Central memory CD8-positive, alpha-beta T cell (primary cell): ENCODE results near the gene MGA.

Source experiments
- ATAC-seq: fragments of 150-1000 bp; cut with Tn5 transposase; replicated peaks from 2 replicates; pipeline ENCODE4 v1.10.0; 2022; ENCODE audit warnings: mild to moderate bottlenecking, moderate FRiP score, moderate number of reproducible peaks; ENCODE audit not compliant: poor library complexity, severe bottlenecking; ENCODE audit errors: extremely low read depth
- DNase-seq, 2 donors: peaks; one replicate each; pipeline ENCODE4 v3.0.0; 2021; ENCODE audit warnings: low spot score in 2 of 2
- H3K27ac Mint-ChIP-seq: one replicate; pipeline ENCODE4 v1.8.0; 2022; ENCODE audit warnings: low read depth, mild to moderate bottlenecking, moderate library complexity, mixed read lengths
- H3K27me3 Mint-ChIP-seq: one replicate; pipeline ENCODE4 v1.8.0; 2022; ENCODE audit warnings: mixed read lengths
- H3K36me3 Mint-ChIP-seq: one replicate; pipeline ENCODE4 v1.8.0; 2022; ENCODE audit warnings: mild to moderate bottlenecking, moderate library complexity, mixed read lengths; ENCODE audit not compliant: insufficient read depth
- H3K4me1 Mint-ChIP-seq: one replicate; pipeline ENCODE4 v1.8.0; 2022; ENCODE audit warnings: mixed read lengths
- H3K4me3 Mint-ChIP-seq: one replicate; pipeline ENCODE4 v1.8.0; 2022; ENCODE audit warnings: mild to moderate bottlenecking, moderate library complexity, mixed read lengths
- H3K9me3 Mint-ChIP-seq: one replicate; pipeline ENCODE4 v1.8.0; 2022; ENCODE audit warnings: mixed read lengths

MGA gene

GRCh38 chr15:41661518-41662225 lies 1.5 kb downstream of the MGA start:
- Mint-ChIP-seq H3K9me3 (no peaks in the 10 kb centered on the region), H3K27ac (peak overlapping the region; percentile 93), H3K4me3 (peak overlapping the region; percentile 82), H3K36me3 (peaks cover 17% of the 10 kb centered on the region), H3K27me3 (no peaks in the 10 kb centered on the region), H3K4me1 (peaks cover 43% of the 10 kb centered on the region)
- ATAC-seq (peak; percentile 18), DNase-seq (peak; percentile 49 to 60)

GRCh38 chr15:41666353-41666920 lies 6.2 kb downstream of the MGA start:
- peaks cover 43% of the 10 kb centered on the region for H3K4me1 Mint-ChIP-seq
- H3K9me3 Mint-ChIP-seq, result no peaks in the 10 kb centered on the region
- DNase-seq, result no peak
- no peak for ATAC-seq
- no peak overlapping the region for H3K4me3 Mint-ChIP-seq
- peaks cover 8% of the 10 kb centered on the region for H3K36me3 Mint-ChIP-seq
- no peaks in the 10 kb centered on the region for H3K27me3 Mint-ChIP-seq
- H3K27ac Mint-ChIP-seq, result no peak overlapping the region

GRCh38 chr15:41669701-41670100 lies 9.5 kb downstream of the MGA start:
- peaks cover 38% of the 10 kb centered on the region for H3K4me1 Mint-ChIP-seq
- H3K4me3 Mint-ChIP-seq, result no peak overlapping the region
- H3K27ac Mint-ChIP-seq, result no peak overlapping the region
- H3K36me3 Mint-ChIP-seq, result peaks cover 16% of the 10 kb centered on the region
- no peak for DNase-seq
- H3K27me3 Mint-ChIP-seq, result no peaks in the 10 kb centered on the region
- ATAC-seq, result no peak
- no peaks in the 10 kb centered on the region for H3K9me3 Mint-ChIP-seq

GRCh38 chr15:41671656-41672648 lies 11.7 kb downstream of the MGA start:
- H3K27ac Mint-ChIP-seq, result peak overlapping the region; percentile 20
- DNase-seq, result no peak
- H3K36me3 Mint-ChIP-seq, result peaks cover 20% of the 10 kb centered on the region
- no peak for ATAC-seq
- no peaks in the 10 kb centered on the region for H3K9me3 Mint-ChIP-seq
- H3K27me3 Mint-ChIP-seq, result no peaks in the 10 kb centered on the region
- H3K4me3 Mint-ChIP-seq, result no peak overlapping the region
- H3K4me1 Mint-ChIP-seq, result peaks cover 40% of the 10 kb centered on the region

- Mint-ChIP-seq H3K27ac (peak overlapping the region; percentile 11), H3K36me3 (peaks cover 23% of the 10 kb centered on the region), H3K4me1 (peaks cover 48% of the 10 kb centered on the region), H3K9me3 (no peaks in the 10 kb centered on the region), H3K27me3 (no peaks in the 10 kb centered on the region), H3K4me3 (no peak overlapping the region)
- DNase-seq (no peak), ATAC-seq (no peak)
These were observed 15.1 kb downstream of the MGA start for GRCh38 chr15:41675337-41675736.

- H3K36me3 Mint-ChIP-seq, result peaks cover 13% of the 10 kb centered on the region
- H3K9me3 Mint-ChIP-seq, result no peaks in the 10 kb centered on the region
- no peak for DNase-seq
- H3K4me3 Mint-ChIP-seq, result peak overlapping the region; percentile 23
- peaks cover 51% of the 10 kb centered on the region for H3K4me1 Mint-ChIP-seq
- H3K27ac Mint-ChIP-seq, result no peak overlapping the region
- ATAC-seq, result no peak
- H3K27me3 Mint-ChIP-seq, result no peaks in the 10 kb centered on the region
These were observed 18.5 kb downstream of the MGA start for GRCh38 chr15:41678742-41679141.

GRCh38 chr15:41683955-41684354 lies 23.8 kb downstream of the MGA start:
- no peak overlapping the region for H3K4me3 Mint-ChIP-seq
- ATAC-seq, result no peak

GRCh38 chr15:41688671-41689070 lies 28.5 kb downstream of the MGA start:
- H3K4me3 Mint-ChIP-seq, result no peak overlapping the region
- no peak for ATAC-seq
- no peak for DNase-seq
- peaks cover 66% of the 10 kb centered on the region for H3K4me1 Mint-ChIP-seq
- no peaks in the 10 kb centered on the region for H3K27me3 Mint-ChIP-seq
- H3K36me3 Mint-ChIP-seq, result peaks cover 2% of the 10 kb centered on the region
- no peaks in the 10 kb centered on the region for H3K9me3 Mint-ChIP-seq
- peak overlapping the region; percentile 29 for H3K27ac Mint-ChIP-seq

More at GRCh38 chr15:41683955-41684354, 23.8 kb downstream of the MGA start:
- H3K27ac Mint-ChIP-seq, result peak overlapping the region; percentile 42
- H3K27me3 Mint-ChIP-seq, result no peaks in the 10 kb centered on the region
- no peaks in the 10 kb centered on the region for H3K9me3 Mint-ChIP-seq
- peaks cover 61% of the 10 kb centered on the region for H3K4me1 Mint-ChIP-seq
- H3K36me3 Mint-ChIP-seq, result peaks cover 2% of the 10 kb centered on the region
- DNase-seq, result no peak

- H3K4me3 Mint-ChIP-seq, result no peak overlapping the region
- DNase-seq (no peak), ATAC-seq (no peak)
- H3K36me3 Mint-ChIP-seq, result peaks cover 2% of the 10 kb centered on the region
- H3K9me3 Mint-ChIP-seq, result no peaks in the 10 kb centered on the region
- H3K27me3 Mint-ChIP-seq, result no peaks in the 10 kb centered on the region
- peaks cover 65% of the 10 kb centered on the region for H3K4me1 Mint-ChIP-seq
- peak overlapping the region; percentile 29 for H3K27ac Mint-ChIP-seq
These were observed 28.9 kb downstream of the MGA start for GRCh38 chr15:41689083-41689482.

GRCh38 chr15:41689834-41690233 lies 29.6 kb downstream of the MGA start:
- no peak for DNase-seq
- no peak for ATAC-seq
- Mint-ChIP-seq H3K27ac (peak overlapping the region; percentile 29), H3K9me3 (no peaks in the 10 kb centered on the region), H3K4me3 (no peak overlapping the region), H3K27me3 (no peaks in the 10 kb centered on the region), H3K4me1 (peaks cover 60% of the 10 kb centered on the region), H3K36me3 (peaks cover 2% of the 10 kb centered on the region)

- H3K36me3 Mint-ChIP-seq, result peaks cover 1% of the 10 kb centered on the region
- peaks cover 61% of the 10 kb centered on the region for H3K4me1 Mint-ChIP-seq
- ATAC-seq (no peak), DNase-seq (no peak)
- H3K27ac Mint-ChIP-seq, result peak overlapping the region; percentile 19
- H3K4me3 Mint-ChIP-seq, result no peak overlapping the region
- H3K9me3 Mint-ChIP-seq, result no peaks in the 10 kb centered on the region
- H3K27me3 Mint-ChIP-seq, result no peaks in the 10 kb centered on the region
These were observed 30.4 kb downstream of the MGA start for GRCh38 chr15:41690636-41691035.

GRCh38 chr15:41691471-41691870 lies 31.3 kb downstream of the MGA start:
- Mint-ChIP-seq H3K4me1 (peaks cover 67% of the 10 kb centered on the region), H3K27ac (peak overlapping the region; percentile 6), H3K9me3 (no peaks in the 10 kb centered on the region), H3K36me3 (peaks cover 4% of the 10 kb centered on the region), H3K4me3 (no peak overlapping the region), H3K27me3 (no peaks in the 10 kb centered on the region)
- ATAC-seq (no peak), DNase-seq (no peak)
